ENCODE results near the gene TMOD1. TPM values are rescaled to one million over a fixed set of nuclear protein-coding genes. Genes with fewer than 3 reads are reported as not detected.

Gene TMOD1
- total and polyA plus RNA-seq, 11 donors, result 96.4 to 201 (median 158) TPM

DNA sequence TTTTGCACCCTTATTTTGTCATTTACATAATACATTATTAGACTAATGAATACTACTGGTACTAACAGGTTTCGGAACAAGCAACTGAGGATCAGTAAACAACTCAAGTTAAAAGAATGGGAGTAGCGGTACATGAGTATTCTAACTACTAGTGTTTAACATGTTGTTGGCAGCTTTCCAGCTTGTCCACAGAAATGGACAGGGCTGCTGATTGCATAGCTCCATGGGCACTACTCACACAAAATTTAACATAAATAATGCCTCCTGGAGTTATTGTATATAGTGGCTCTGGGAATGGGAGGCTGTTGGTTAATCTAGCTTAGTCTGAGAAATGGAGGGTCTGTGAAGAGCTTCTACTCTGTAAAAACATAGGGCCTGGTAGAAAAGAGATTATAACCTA lies 138.9 kb downstream of the TMOD1 start:
- whole genome bisulfite sequencing, 4 donors, result 68 to 82% (median 77%) methylated on average over 2 of the region's 2 CpGs
- ATAC-seq (peak in 1 of 4 donors; percentile 20), DNase-seq (no peak)
- Histone ChIP-seq H3K27ac (no peak overlapping the region), H3K27me3 (no peaks in the 10 kb centered on the region), H3K4me3 (no peak overlapping the region), H3K36me3 (peaks cover 0 to 47% (median 40%) of the 10 kb centered on the region in 9 donors), H3K4me1 (peaks cover 0 to 49% (median 27%) of the 10 kb centered on the region in 12 donors), H3K9me3 (no peaks in the 10 kb centered on the region)
- intact Hi-C loops (cut with DNase I), result no loop called here
- TF ChIP-seq, protein P1, sequence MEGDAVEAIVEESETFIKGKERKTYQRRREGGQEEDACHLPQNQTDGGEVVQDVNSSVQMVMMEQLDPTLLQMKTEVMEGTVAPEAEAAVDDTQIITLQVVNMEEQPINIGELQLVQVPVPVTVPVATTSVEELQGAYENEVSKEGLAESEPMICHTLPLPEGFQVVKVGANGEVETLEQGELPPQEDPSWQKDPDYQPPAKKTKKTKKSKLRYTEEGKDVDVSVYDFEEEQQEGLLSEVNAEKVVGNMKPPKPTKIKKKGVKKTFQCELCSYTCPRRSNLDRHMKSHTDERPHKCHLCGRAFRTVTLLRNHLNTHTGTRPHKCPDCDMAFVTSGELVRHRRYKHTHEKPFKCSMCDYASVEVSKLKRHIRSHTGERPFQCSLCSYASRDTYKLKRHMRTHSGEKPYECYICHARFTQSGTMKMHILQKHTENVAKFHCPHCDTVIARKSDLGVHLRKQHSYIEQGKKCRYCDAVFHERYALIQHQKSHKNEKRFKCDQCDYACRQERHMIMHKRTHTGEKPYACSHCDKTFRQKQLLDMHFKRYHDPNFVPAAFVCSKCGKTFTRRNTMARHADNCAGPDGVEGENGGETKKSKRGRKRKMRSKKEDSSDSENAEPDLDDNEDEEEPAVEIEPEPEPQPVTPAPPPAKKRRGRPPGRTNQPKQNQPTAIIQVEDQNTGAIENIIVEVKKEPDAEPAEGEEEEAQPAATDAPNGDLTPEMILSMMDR (IDR thresholded peaks at IDR 0.05), result no peak
- TF ChIP-seq POLR2A (IDR thresholded peaks at IDR 0.05), result no peak

- no peaks in the 10 kb centered on the region for H3K9me3 ChIP-seq
- H3K36me3 ChIP-seq, result peaks cover 0 to 100% (median 91%) of the 10 kb centered on the region in 9 donors
- peaks cover 0 to under 1% (median 0%) of the 10 kb centered on the region in 12 donors for H3K4me1 ChIP-seq
- H3K4me3 ChIP-seq, result no peak overlapping the region
- ATAC-seq, result no peak
- intact Hi-C loops (cut with DNase I), result no loop called here
- no peaks in the 10 kb centered on the region for H3K27me3 ChIP-seq
- no peak for DNase-seq
- H3K27ac ChIP-seq, result no peak overlapping the region
- TF ChIP-seq, protein P1 (IDR thresholded peaks at IDR 0.05), result no peak
- no peak for TF ChIP-seq POLR2A (IDR thresholded peaks at IDR 0.05)
These were observed 144.3 kb downstream of the TMOD1 start for GRCh38 chr9:97645720-97646119.

- no peak for TF ChIP-seq POLR2A (IDR thresholded peaks at IDR 0.05)
- TF ChIP-seq, protein P1 (IDR thresholded peaks at IDR 0.05), result no peak
- intact Hi-C loops (cut with DNase I), result no loop called here
- H3K4me1 ChIP-seq, result peaks cover 0 to 11% (median 0%) of the 10 kb centered on the region in 12 donors
- no peak overlapping the region for H3K27ac ChIP-seq
- H3K27me3 ChIP-seq, result no peaks in the 10 kb centered on the region
- H3K9me3 ChIP-seq, result no peaks in the 10 kb centered on the region
- WGBS, 4 donors, result 77 to 87% (median 81%) methylated on average over 5 of the region's 5 CpGs
- DNase-seq (no peak), ATAC-seq (no peak)
- peaks cover 0 to 100% (median 97%) of the 10 kb centered on the region in 9 donors for H3K36me3 ChIP-seq
- H3K4me3 ChIP-seq, result no peak overlapping the region
These were observed 146.5 kb downstream of the TMOD1 start for GRCh38 chr9:97647996-97648395.

Other genes starting within 250 kb of the TMOD1 start
- 1 to 10 TPM in 8 of 9 donors, under 1 TPM in 1; 0.69 to 4.9 (median 2.2) TPM for gene CCDC180, start 194.0 kb upstream of the TMOD1 start, total RNA-seq
- 1 to 10 TPM in 1 of 2 donors, under 1 TPM in 1; 0.55 to 5.3 TPM for gene CCDC180, start 194.0 kb upstream of the TMOD1 start, polyA plus RNA-seq
- gene TDRD7, start 89.6 kb upstream of the TMOD1 start, total RNA-seq, result 10 to 100 TPM in 2 of 9 donors, 1 to 10 TPM in 7; 4.9 to 15.3 (median 9.3) TPM
- gene TDRD7, start 89.6 kb upstream of the TMOD1 start, polyA plus RNA-seq, result 1 to 10 TPM; 3.0 to 6.8 TPM
- 10 to 100 TPM; 16.5 to 32.9 (median 22.4) TPM for gene TSTD2, start 131.7 kb downstream of the TMOD1 start, total RNA-seq
- gene TSTD2, start 131.7 kb downstream of the TMOD1 start, polyA plus RNA-seq, result 10 to 100 TPM; 10.5 to 14.6 TPM
- gene NCBP1, start 132.2 kb downstream of the TMOD1 start, total RNA-seq, result 10 to 100 TPM; 13.9 to 22.4 (median 19.7) TPM
- gene NCBP1, start 132.2 kb downstream of the TMOD1 start, polyA plus RNA-seq, result 10 to 100 TPM in 1 of 2 donors, 1 to 10 TPM in 1; 6.9 to 17.2 TPM
- 10 to 100 TPM in 2 of 9 donors, 1 to 10 TPM in 7; 4.0 to 12.1 (median 9.4) TPM for gene XPA, start 195.7 kb downstream of the TMOD1 start, total RNA-seq
- gene XPA, start 195.7 kb downstream of the TMOD1 start, polyA plus RNA-seq, result 1 to 10 TPM; 5.6 to 8.3 TPM